ENCODE results near the gene CCDC171.
A peak's percentile ranks its signal among the peaks of the same experiment; 100 is the strongest.
"Not testable (repeated sequence)": the region's sequence is repeated elsewhere in the genome, so short reads cannot be mapped to it uniquely, and the experiment has no call there.

CCDC171 gene

GRCh38 chr9:15524845-15525455 lies 27.9 kb upstream of the CCDC171 start:
- no peaks in the 10 kb centered on the region for H3K4me1 ChIP-seq (ENCODE audit: control insufficient read depth, insufficient read depth, low read length)
- H3K27me3 ChIP-seq (ENCODE audit: control insufficient read depth, insufficient read depth, low read length), result no peaks in the 10 kb centered on the region
- H3K27ac ChIP-seq (ENCODE audit: low read depth, low read length), result no peak overlapping the region
- no peak overlapping the region for H3K4me3 ChIP-seq (ENCODE audit: low read depth, low read length)
- no peak overlapping the region for H3K9ac ChIP-seq (ENCODE audit: low read depth, low read length)
- H3K9me3 ChIP-seq (ENCODE audit: control insufficient read depth, insufficient read depth, low read length), result no peaks in the 10 kb centered on the region
- no peaks in the 10 kb centered on the region for H3K36me3 ChIP-seq (ENCODE audit: control insufficient read depth, insufficient read depth, low read length)

- Histone ChIP-seq H3K4me3 (ENCODE audit: low read depth, low read length) (no peak overlapping the region), H3K9me3 (ENCODE audit: control insufficient read depth, insufficient read depth, low read length) (no peaks in the 10 kb centered on the region), H3K27ac (ENCODE audit: low read depth, low read length) (no peak overlapping the region), H3K27me3 (ENCODE audit: control insufficient read depth, insufficient read depth, low read length) (no peaks in the 10 kb centered on the region), H3K9ac (ENCODE audit: low read depth, low read length) (no peak overlapping the region), H3K36me3 (ENCODE audit: control insufficient read depth, insufficient read depth, low read length) (no peaks in the 10 kb centered on the region), H3K4me1 (ENCODE audit: control insufficient read depth, insufficient read depth, low read length) (no peaks in the 10 kb centered on the region)
These were observed 26.9 kb upstream of the CCDC171 start for GRCh38 chr9:15525958-15526357.

GRCh38 chr9:15527035-15527434 lies 25.8 kb upstream of the CCDC171 start:
- H3K27me3 ChIP-seq (ENCODE audit: control insufficient read depth, insufficient read depth, low read length); H3K4me3 ChIP-seq (ENCODE audit: low read depth, low read length); H3K9me3 ChIP-seq (ENCODE audit: control insufficient read depth, insufficient read depth, low read length); H3K4me1 ChIP-seq (ENCODE audit: control insufficient read depth, insufficient read depth, low read length); H3K36me3 ChIP-seq (ENCODE audit: control insufficient read depth, insufficient read depth, low read length); H3K9ac ChIP-seq (ENCODE audit: low read depth, low read length); H3K27ac ChIP-seq (ENCODE audit: low read depth, low read length): not testable (repeated sequence)

- no peaks in the 10 kb centered on the region for H3K4me1 ChIP-seq (ENCODE audit: control insufficient read depth, insufficient read depth, low read length)
- no peaks in the 10 kb centered on the region for H3K9me3 ChIP-seq (ENCODE audit: control insufficient read depth, insufficient read depth, low read length)
- no peaks in the 10 kb centered on the region for H3K36me3 ChIP-seq (ENCODE audit: control insufficient read depth, insufficient read depth, low read length)
- no peak overlapping the region for H3K27ac ChIP-seq (ENCODE audit: low read depth, low read length)
- H3K27me3 ChIP-seq (ENCODE audit: control insufficient read depth, insufficient read depth, low read length), result no peaks in the 10 kb centered on the region
- H3K9ac ChIP-seq (ENCODE audit: low read depth, low read length), result no peak overlapping the region
- H3K4me3 ChIP-seq (ENCODE audit: low read depth, low read length), result no peak overlapping the region
These were observed 23.1 kb upstream of the CCDC171 start for GRCh38 chr9:15529566-15530324.

GRCh38 chr9:15531380-15531779 lies 21.5 kb upstream of the CCDC171 start:
- no peak overlapping the region for H3K27ac ChIP-seq (ENCODE audit: low read depth, low read length)
- no peaks in the 10 kb centered on the region for H3K27me3 ChIP-seq (ENCODE audit: control insufficient read depth, insufficient read depth, low read length)
- no peak overlapping the region for H3K4me3 ChIP-seq (ENCODE audit: low read depth, low read length)
- no peaks in the 10 kb centered on the region for H3K36me3 ChIP-seq (ENCODE audit: control insufficient read depth, insufficient read depth, low read length)
- H3K4me1 ChIP-seq (ENCODE audit: control insufficient read depth, insufficient read depth, low read length), result no peaks in the 10 kb centered on the region
- H3K9me3 ChIP-seq (ENCODE audit: control insufficient read depth, insufficient read depth, low read length), result no peaks in the 10 kb centered on the region
- H3K9ac ChIP-seq (ENCODE audit: low read depth, low read length), result no peak overlapping the region

- Histone ChIP-seq H3K4me1 (ENCODE audit: control insufficient read depth, insufficient read depth, low read length) (0 out of 2 replicates have a peak, but pooled peaks cover 5% of the 10 kb centered on the region), H3K9ac (ENCODE audit: low read depth, low read length) (no peak overlapping the region), H3K4me3 (ENCODE audit: low read depth, low read length) (no peak overlapping the region), H3K27me3 (ENCODE audit: control insufficient read depth, insufficient read depth, low read length) (no peaks in the 10 kb centered on the region), H3K9me3 (ENCODE audit: control insufficient read depth, insufficient read depth, low read length) (no peaks in the 10 kb centered on the region), H3K27ac (ENCODE audit: low read depth, low read length) (no peak overlapping the region), H3K36me3 (ENCODE audit: control insufficient read depth, insufficient read depth, low read length) (no peaks in the 10 kb centered on the region)
These were observed 11.0 kb upstream of the CCDC171 start for GRCh38 chr9:15541872-15542271.

GRCh38 chr9:15542624-15543023 lies 10.2 kb upstream of the CCDC171 start:
- no peak overlapping the region for H3K27ac ChIP-seq (ENCODE audit: low read depth, low read length)
- H3K27me3 ChIP-seq (ENCODE audit: control insufficient read depth, insufficient read depth, low read length), result no peaks in the 10 kb centered on the region
- no peaks in the 10 kb centered on the region for H3K36me3 ChIP-seq (ENCODE audit: control insufficient read depth, insufficient read depth, low read length)
- H3K4me1 ChIP-seq (ENCODE audit: control insufficient read depth, insufficient read depth, low read length), result 0 out of 2 replicates have a peak, but pooled peaks cover 5% of the 10 kb centered on the region
- no peak overlapping the region for H3K9ac ChIP-seq (ENCODE audit: low read depth, low read length)
- H3K4me3 ChIP-seq (ENCODE audit: low read depth, low read length), result no peak overlapping the region
- H3K9me3 ChIP-seq (ENCODE audit: control insufficient read depth, insufficient read depth, low read length), result no peaks in the 10 kb centered on the region

GRCh38 chr9:15543047-15543813 lies 9.6 kb upstream of the CCDC171 start:
- H3K36me3 ChIP-seq (ENCODE audit: control insufficient read depth, insufficient read depth, low read length), result no peaks in the 10 kb centered on the region
- H3K27me3 ChIP-seq (ENCODE audit: control insufficient read depth, insufficient read depth, low read length), result no peaks in the 10 kb centered on the region
- no peak overlapping the region for H3K27ac ChIP-seq (ENCODE audit: low read depth, low read length)
- 0 out of 2 replicates have a peak, but pooled peaks cover 5% of the 10 kb centered on the region for H3K4me1 ChIP-seq (ENCODE audit: control insufficient read depth, insufficient read depth, low read length)
- no peak overlapping the region for H3K9ac ChIP-seq (ENCODE audit: low read depth, low read length)
- H3K4me3 ChIP-seq (ENCODE audit: low read depth, low read length), result no peak overlapping the region
- no peaks in the 10 kb centered on the region for H3K9me3 ChIP-seq (ENCODE audit: control insufficient read depth, insufficient read depth, low read length)

GRCh38 chr9:15549611-15550010 lies 3.2 kb upstream of the CCDC171 start:
- peaks cover 5% of the 10 kb centered on the region; the same call in 1 of the 2 replicates for H3K4me1 ChIP-seq (ENCODE audit: control insufficient read depth, insufficient read depth, low read length)
- H3K36me3 ChIP-seq (ENCODE audit: control insufficient read depth, insufficient read depth, low read length), result no peaks in the 10 kb centered on the region
- H3K27me3 ChIP-seq (ENCODE audit: control insufficient read depth, insufficient read depth, low read length), result peaks cover 2% of the 10 kb centered on the region; the same call in 1 of the 2 replicates
- H3K4me3 ChIP-seq (ENCODE audit: low read depth, low read length), result no peak overlapping the region
- H3K9me3 ChIP-seq (ENCODE audit: control insufficient read depth, insufficient read depth, low read length), result no peaks in the 10 kb centered on the region
- H3K27ac ChIP-seq (ENCODE audit: low read depth, low read length), result no peak overlapping the region
- no peak overlapping the region for H3K9ac ChIP-seq (ENCODE audit: low read depth, low read length)

- peaks cover 5% of the 10 kb centered on the region; the same call in 1 of the 2 replicates for H3K4me1 ChIP-seq (ENCODE audit: control insufficient read depth, insufficient read depth, low read length)
- H3K4me3 ChIP-seq (ENCODE audit: low read depth, low read length), result peak overlapping the region; percentile 79
- H3K9me3 ChIP-seq (ENCODE audit: control insufficient read depth, insufficient read depth, low read length), result no peaks in the 10 kb centered on the region
- H3K27ac ChIP-seq (ENCODE audit: low read depth, low read length), result peak overlapping the region; percentile 97
- H3K36me3 ChIP-seq (ENCODE audit: control insufficient read depth, insufficient read depth, low read length), result no peaks in the 10 kb centered on the region
- H3K27me3 ChIP-seq (ENCODE audit: control insufficient read depth, insufficient read depth, low read length), result peaks cover 3% of the 10 kb centered on the region; the same call in 1 of the 2 replicates
- no peak overlapping the region for H3K9ac ChIP-seq (ENCODE audit: low read depth, low read length)
These were observed 670 bp downstream of the CCDC171 start for GRCh38 chr9:15553528-15553898.

- Histone ChIP-seq H3K36me3 (ENCODE audit: control insufficient read depth, insufficient read depth, low read length) (no peaks in the 10 kb centered on the region), H3K27me3 (ENCODE audit: control insufficient read depth, insufficient read depth, low read length) (no peaks in the 10 kb centered on the region), H3K9ac (ENCODE audit: low read depth, low read length) (no peak overlapping the region), H3K27ac (ENCODE audit: low read depth, low read length) (no peak overlapping the region), H3K9me3 (ENCODE audit: control insufficient read depth, insufficient read depth, low read length) (no peaks in the 10 kb centered on the region), H3K4me1 (ENCODE audit: control insufficient read depth, insufficient read depth, low read length) (no peaks in the 10 kb centered on the region), H3K4me3 (ENCODE audit: low read depth, low read length) (no peak overlapping the region)
These were observed 17.9 kb downstream of the CCDC171 start for GRCh38 chr9:15570769-15571168.
